Measurements from ENCODE around the gene SRPK3. TPM values are rescaled to one million over a fixed set of nuclear protein-coding genes. Genes with fewer than 3 reads are reported as not detected.

Gene SRPK3
- total RNA-seq, 1 donor from 2014 or later, result 4.5 TPM

GRCh38 chrX:153801669-153802068, 20.8 kb downstream of the SRPK3 start:
- intact Hi-C loops (cut with DNase I), result no loop called here
- Histone ChIP-seq H3K9me3 (no peaks in the 10 kb centered on the region), H3K4me3 (no peak overlapping the region), H3K27me3 (no peaks in the 10 kb centered on the region), H3K4me1 (peaks cover 0 to 7% of the 10 kb centered on the region in 2 donors), H3K27ac (no peak overlapping the region), H3K36me3 (peaks cover 6 to 22% of the 10 kb centered on the region in 2 donors)
- no peak for DNase-seq (ENCODE audit: low spot score in 2 of 2)
- no peak for TF ChIP-seq CTCF (IDR thresholded peaks at IDR 0.05)

- peaks cover 0 to 7% of the 10 kb centered on the region in 2 donors for H3K4me1 ChIP-seq
- no peak for DNase-seq (ENCODE audit: low spot score in 2 of 2)
- H3K9me3 ChIP-seq, result no peaks in the 10 kb centered on the region
- H3K4me3 ChIP-seq, result no peak overlapping the region
- peaks cover 6 to 14% of the 10 kb centered on the region in 2 donors for H3K36me3 ChIP-seq
- no peak for TF ChIP-seq CTCF (IDR thresholded peaks at IDR 0.05)
- H3K27me3 ChIP-seq, result no peaks in the 10 kb centered on the region
- intact Hi-C loops (cut with DNase I), result no loop called here
- no peak overlapping the region for H3K27ac ChIP-seq
Measured at GRCh38 chrX:153802513-153803045, 21.7 kb downstream of the SRPK3 start.

- H3K4me3 ChIP-seq, result no peak overlapping the region
- no peak for TF ChIP-seq CTCF (IDR thresholded peaks at IDR 0.05)
- no peaks in the 10 kb centered on the region for H3K27me3 ChIP-seq
- peaks cover 3 to 6% of the 10 kb centered on the region in 2 donors for H3K36me3 ChIP-seq
- H3K9me3 ChIP-seq, result no peaks in the 10 kb centered on the region
- peaks cover 0 to 7% of the 10 kb centered on the region in 2 donors for H3K4me1 ChIP-seq
- intact Hi-C loops (cut with DNase I), result no loop called here
- no peak for DNase-seq (ENCODE audit: low spot score in 2 of 2)
- H3K27ac ChIP-seq, result no peak overlapping the region
Measured at GRCh38 chrX:153803211-153804099, 22.6 kb downstream of the SRPK3 start.

GRCh38 chrX:153804100-153804595, 23.3 kb downstream of the SRPK3 start:
- H3K27ac ChIP-seq, result no peak overlapping the region
- no peak for TF ChIP-seq CTCF (IDR thresholded peaks at IDR 0.05)
- intact Hi-C loops (cut with DNase I), result no loop called here
- H3K9me3 ChIP-seq, result no peaks in the 10 kb centered on the region
- peaks cover 0 to 2% of the 10 kb centered on the region in 2 donors for H3K36me3 ChIP-seq
- no peak overlapping the region for H3K4me3 ChIP-seq
- H3K4me1 ChIP-seq, result peaks cover 0 to 7% of the 10 kb centered on the region in 2 donors
- no peak for DNase-seq (ENCODE audit: low spot score in 2 of 2)
- no peaks in the 10 kb centered on the region for H3K27me3 ChIP-seq

- Histone ChIP-seq H3K36me3 (no peaks in the 10 kb centered on the region), H3K4me1 (peaks cover 0 to 7% of the 10 kb centered on the region in 2 donors), H3K9me3 (no peaks in the 10 kb centered on the region), H3K27me3 (no peaks in the 10 kb centered on the region), H3K4me3 (no peak overlapping the region), H3K27ac (no peak overlapping the region)
- DNase-seq (ENCODE audit: low spot score in 2 of 2), result no peak
- intact Hi-C loops (cut with DNase I), result no loop called here
- no peak for TF ChIP-seq CTCF (IDR thresholded peaks at IDR 0.05)
Measured at GRCh38 chrX:153804621-153805020, 23.8 kb downstream of the SRPK3 start.

All from ascending aorta (tissue), 2 donors.